ENCODE data around the gene LRIT2. TPM values are rescaled to one million over a fixed set of nuclear protein-coding genes. Genes with fewer than 3 reads are reported as not detected.

Gene LRIT2
- total and polyA plus RNA-seq, 12 donors: not detected

DNA sequence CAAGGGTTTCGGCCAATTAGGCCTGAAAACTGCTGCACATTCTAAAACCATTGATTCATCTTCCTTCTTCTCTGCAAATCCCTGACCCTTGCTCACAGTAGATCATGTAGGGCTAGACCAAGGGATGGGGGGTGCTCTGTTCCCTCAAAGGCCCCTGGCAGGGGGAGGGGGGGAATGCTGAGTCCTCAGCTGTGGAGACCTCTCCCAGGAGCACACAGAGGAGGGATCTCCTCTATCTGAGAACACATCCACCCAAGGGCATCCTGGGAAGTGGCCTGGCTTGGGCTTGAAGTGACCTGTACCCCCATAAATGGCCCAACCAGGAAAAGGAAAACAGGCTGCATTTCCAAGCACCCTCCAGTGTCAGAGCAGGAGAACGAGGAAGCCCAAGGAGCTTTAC, 32.0 kb downstream of the LRIT2 start:
- intact Hi-C loops (cut with DNase I): no loop called here
- DNase-seq (no peak), ATAC-seq (no peak)
- Histone ChIP-seq H3K4me3 (no peak overlapping the region), H3K9me3 (no peaks in the 10 kb centered on the region), H3K27ac (no peak overlapping the region), H3K27me3 (peaks cover 10 to 60% (median 45%) of the 10 kb centered on the region in 7 donors), H3K4me1 (peaks cover 4 to 28% (median 12%) of the 10 kb centered on the region in 9 donors), H3K36me3 (no peaks in the 10 kb centered on the region)
- TF ChIP-seq, protein P1, sequence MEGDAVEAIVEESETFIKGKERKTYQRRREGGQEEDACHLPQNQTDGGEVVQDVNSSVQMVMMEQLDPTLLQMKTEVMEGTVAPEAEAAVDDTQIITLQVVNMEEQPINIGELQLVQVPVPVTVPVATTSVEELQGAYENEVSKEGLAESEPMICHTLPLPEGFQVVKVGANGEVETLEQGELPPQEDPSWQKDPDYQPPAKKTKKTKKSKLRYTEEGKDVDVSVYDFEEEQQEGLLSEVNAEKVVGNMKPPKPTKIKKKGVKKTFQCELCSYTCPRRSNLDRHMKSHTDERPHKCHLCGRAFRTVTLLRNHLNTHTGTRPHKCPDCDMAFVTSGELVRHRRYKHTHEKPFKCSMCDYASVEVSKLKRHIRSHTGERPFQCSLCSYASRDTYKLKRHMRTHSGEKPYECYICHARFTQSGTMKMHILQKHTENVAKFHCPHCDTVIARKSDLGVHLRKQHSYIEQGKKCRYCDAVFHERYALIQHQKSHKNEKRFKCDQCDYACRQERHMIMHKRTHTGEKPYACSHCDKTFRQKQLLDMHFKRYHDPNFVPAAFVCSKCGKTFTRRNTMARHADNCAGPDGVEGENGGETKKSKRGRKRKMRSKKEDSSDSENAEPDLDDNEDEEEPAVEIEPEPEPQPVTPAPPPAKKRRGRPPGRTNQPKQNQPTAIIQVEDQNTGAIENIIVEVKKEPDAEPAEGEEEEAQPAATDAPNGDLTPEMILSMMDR (IDR thresholded peaks at IDR 0.05): no peak
- 90 to 96% methylated on average over 2 of the region's 2 CpGs for WGBS, 2 donors

DNA sequence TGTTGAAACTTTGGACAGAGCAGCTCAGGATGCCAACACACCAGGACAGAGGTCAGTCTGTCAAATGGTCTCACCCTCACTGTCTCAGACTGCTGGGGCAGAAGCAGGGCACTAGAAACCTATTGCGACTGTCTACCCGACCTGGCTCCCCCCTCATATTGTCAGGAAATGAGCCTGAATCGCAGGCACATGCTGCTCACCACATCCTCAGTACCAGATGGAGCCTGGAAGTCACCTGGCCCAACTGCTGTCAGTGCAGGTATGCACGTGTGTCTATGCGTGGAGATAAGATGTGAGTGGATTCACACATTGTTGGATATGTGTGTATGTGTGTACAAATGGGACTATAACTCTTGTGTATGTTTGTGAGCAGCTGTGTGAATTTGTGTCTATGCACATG, 34.2 kb downstream of the LRIT2 start:
- intact Hi-C loops (cut with DNase I): no loop called here
- TF ChIP-seq, protein P1 (IDR thresholded peaks at IDR 0.05): no peak
- no peaks in the 10 kb centered on the region for H3K9me3 ChIP-seq
- H3K4me3 ChIP-seq: no peak overlapping the region
- peaks cover 10 to 56% (median 42%) of the 10 kb centered on the region in 7 donors for H3K27me3 ChIP-seq
- H3K27ac ChIP-seq: no peak overlapping the region
- H3K4me1 ChIP-seq: peaks cover 4 to 17% (median 12%) of the 10 kb centered on the region in 9 donors
- WGBS, 2 donors: 76% methylated on average over 5 of the region's 5 CpGs
- DNase-seq: no peak
- H3K36me3 ChIP-seq: no peaks in the 10 kb centered on the region
- ATAC-seq: no peak

DNA sequence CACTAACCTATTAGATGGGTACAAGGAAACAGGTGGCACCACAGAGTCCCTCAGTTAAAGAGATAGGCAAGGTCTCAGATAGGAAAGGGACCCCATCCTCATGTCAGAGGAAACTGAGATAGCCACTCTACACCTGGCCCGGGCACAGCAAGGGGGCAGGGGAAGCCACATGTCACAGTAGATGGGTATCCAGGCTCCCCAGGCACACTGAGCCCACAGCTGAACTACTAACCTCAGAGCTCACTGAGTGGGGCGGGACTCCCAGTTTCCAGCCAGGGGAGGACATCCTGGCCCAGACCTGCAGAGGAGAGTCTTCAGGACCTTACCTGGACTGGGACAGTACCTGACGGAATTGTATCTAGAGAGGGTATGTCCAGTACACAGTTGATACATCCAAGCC, 34.7 kb downstream of the LRIT2 start:
- peaks cover 8 to 56% (median 37%) of the 10 kb centered on the region in 7 donors for H3K27me3 ChIP-seq
- H3K4me3 ChIP-seq: no peak overlapping the region
- H3K4me1 ChIP-seq: peaks cover 4 to 17% (median 12%) of the 10 kb centered on the region in 9 donors
- TF ChIP-seq, protein P1 (IDR thresholded peaks at IDR 0.05): no peak
- no peaks in the 10 kb centered on the region for H3K36me3 ChIP-seq
- 83 to 89% methylated on average over 3 of the region's 3 CpGs for WGBS, 2 donors
- no peaks in the 10 kb centered on the region for H3K9me3 ChIP-seq
- ATAC-seq: no peak
- intact Hi-C loops (cut with DNase I): no loop called here
- no peak for DNase-seq
- no peak overlapping the region for H3K27ac ChIP-seq

DNA sequence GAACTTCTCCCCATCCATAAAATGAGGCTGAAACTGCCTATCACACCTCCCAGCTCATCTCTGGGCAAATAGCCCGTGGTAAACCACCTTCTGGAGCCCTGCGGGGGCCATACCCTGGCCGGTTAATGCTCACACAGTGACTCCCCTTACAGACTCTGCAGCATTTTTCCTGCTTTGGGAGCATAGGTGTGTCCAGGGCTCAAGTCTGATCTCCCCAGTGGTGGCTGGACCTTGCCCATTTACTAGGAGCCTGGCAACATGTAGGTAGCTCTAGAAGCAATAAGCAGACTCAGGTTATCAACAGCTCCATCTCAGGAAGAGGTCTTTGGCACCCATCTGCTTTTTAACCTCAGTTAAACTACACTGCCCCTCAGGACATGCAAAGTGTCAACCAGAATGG, 36.5 kb downstream of the LRIT2 start:
- DNase-seq (no peak), ATAC-seq (no peak)
- Histone ChIP-seq H3K4me3 (no peak overlapping the region), H3K36me3 (no peaks in the 10 kb centered on the region), H3K27me3 (peaks cover 0 to 55% (median 19%) of the 10 kb centered on the region in 7 donors), H3K9me3 (no peaks in the 10 kb centered on the region), H3K4me1 (peaks cover 0 to 2% (median 0%) of the 10 kb centered on the region in 9 donors), H3K27ac (no peak overlapping the region)
- TF ChIP-seq, protein P1 (IDR thresholded peaks at IDR 0.05): no peak
- 69 to 77% methylated on average over 3 of the region's 3 CpGs for WGBS, 2 donors
- intact Hi-C loops (cut with DNase I): no loop called here
